Hepatocyte (in vitro differentiated cells): ENCODE data around the gene GUCY1A1.

ENCODE experiments used
- EZH2 ChIP-seq: fragments of 200-600 bp; sonication (generic); IDR thresholded peaks from 2 replicates; pipeline ENCODE4 v1.6.1; 2016; ENCODE audit warnings: antibody characterized with exemption, mild to moderate bottlenecking, borderline replicate concordance
- TF ChIP-seq, protein P1 (sequence below): fragments of 200-600 bp; sonication (generic); IDR thresholded peaks from 2 replicates; pipeline ENCODE4 v1.5.1; 2016; ENCODE audit warnings: antibody characterized with exemption, mild to moderate bottlenecking; ENCODE audit not compliant: poor library complexity

DNA sequence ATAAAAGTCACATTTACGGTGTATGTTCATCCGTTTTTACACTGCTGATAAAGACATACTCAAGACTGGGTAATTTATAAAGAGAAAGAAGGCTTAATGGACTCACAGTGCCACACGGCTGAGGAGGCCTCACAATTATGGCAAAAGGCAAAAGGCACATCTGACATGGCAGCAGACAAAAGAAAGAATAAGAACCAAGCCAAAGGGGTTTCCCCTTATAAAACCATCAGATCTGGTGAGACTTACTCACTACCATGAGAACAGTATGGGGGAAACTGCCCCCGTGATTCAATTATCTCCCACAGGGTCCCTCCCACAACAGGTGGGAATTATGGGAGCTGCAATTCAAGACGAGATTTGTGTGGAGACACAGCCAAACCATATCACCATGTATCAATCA lies 84.9 kb downstream of the GUCY1A1 start:
- TF ChIP-seq, protein P1, sequence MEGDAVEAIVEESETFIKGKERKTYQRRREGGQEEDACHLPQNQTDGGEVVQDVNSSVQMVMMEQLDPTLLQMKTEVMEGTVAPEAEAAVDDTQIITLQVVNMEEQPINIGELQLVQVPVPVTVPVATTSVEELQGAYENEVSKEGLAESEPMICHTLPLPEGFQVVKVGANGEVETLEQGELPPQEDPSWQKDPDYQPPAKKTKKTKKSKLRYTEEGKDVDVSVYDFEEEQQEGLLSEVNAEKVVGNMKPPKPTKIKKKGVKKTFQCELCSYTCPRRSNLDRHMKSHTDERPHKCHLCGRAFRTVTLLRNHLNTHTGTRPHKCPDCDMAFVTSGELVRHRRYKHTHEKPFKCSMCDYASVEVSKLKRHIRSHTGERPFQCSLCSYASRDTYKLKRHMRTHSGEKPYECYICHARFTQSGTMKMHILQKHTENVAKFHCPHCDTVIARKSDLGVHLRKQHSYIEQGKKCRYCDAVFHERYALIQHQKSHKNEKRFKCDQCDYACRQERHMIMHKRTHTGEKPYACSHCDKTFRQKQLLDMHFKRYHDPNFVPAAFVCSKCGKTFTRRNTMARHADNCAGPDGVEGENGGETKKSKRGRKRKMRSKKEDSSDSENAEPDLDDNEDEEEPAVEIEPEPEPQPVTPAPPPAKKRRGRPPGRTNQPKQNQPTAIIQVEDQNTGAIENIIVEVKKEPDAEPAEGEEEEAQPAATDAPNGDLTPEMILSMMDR = no peak
- no peak for TF ChIP-seq EZH2
